Choroid plexus epithelial cell (primary cell): ENCODE data around the gene SUPT20H.
A peak's percentile ranks its signal among the peaks of the same experiment; 100 is the strongest.

Experiments
- DNase-seq: peaks from one replicate; pipeline ENCODE4 v3.0.0-alpha.2; 2010; ENCODE audit warnings: low read depth
- H3K4me3 ChIP-seq: 2 replicates; pipeline ENCODE4 v1.5.1; 2011; ENCODE audit warnings: low read depth, mild to moderate bottlenecking, control low read depth, low read length, moderate library complexity
- CTCF ChIP-seq: conservative IDR thresholded peaks from 2 replicates; pipeline ENCODE4 v1.5.1; 2011; ENCODE audit warnings: low read depth, mild to moderate bottlenecking, control low read depth, inconsistent platforms, low read length, moderate library complexity

The SUPT20H gene

GRCh38 chr13:36973621-36974295 lies 85.7 kb downstream of the SUPT20H start:
- DNase-seq: no peak
- TF ChIP-seq CTCF: no peak
- H3K4me3 ChIP-seq: no peak overlapping the region

- H3K4me3 ChIP-seq: no peak overlapping the region
- no peak for TF ChIP-seq CTCF
- no peak for DNase-seq
Measured at GRCh38 chr13:36973009-36973408, 86.5 kb downstream of the SUPT20H start.

DNA sequence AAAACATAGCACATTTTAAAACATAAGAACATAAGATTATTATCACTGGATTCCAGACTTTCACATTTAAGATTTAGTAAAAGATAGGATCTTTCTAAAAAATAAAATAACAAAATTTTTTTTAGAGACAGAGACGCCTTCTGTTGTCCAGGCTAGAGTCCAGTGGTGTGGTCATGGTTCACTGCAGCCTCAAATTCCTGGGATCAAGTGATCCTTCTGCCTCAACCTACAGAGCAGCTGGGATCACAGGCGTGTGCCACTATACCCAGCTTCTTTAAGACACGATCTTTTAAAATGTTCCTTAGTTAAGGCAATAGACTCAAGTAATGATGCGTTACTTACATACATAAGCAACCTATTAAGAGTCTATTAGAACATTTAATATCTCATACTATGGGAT lies 93.1 kb downstream of the SUPT20H start:
- no peak for TF ChIP-seq CTCF
- H3K4me3 ChIP-seq: no peak overlapping the region
- peak; percentile 13 for DNase-seq

DNA sequence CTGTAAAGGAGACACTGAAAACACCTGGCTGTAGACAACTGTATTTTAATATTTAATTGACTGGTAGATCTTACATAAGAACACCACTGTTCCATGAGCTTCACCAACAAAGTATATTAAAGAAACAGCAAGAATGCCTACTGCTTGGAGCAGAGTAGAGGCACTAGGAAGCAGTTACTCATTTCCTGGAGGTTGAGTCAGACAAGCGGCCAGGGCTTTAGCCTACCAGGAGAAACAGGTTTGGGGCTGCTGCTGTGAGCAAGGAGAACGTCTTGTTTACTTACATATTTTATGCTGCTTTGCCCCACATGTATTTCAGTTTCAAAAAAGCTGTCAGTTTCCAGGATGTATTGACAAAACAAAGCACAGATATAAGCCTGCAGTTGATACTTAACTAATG lies 93.7 kb downstream of the SUPT20H start:
- H3K4me3 ChIP-seq: no peak overlapping the region
- TF ChIP-seq CTCF: no peak
- DNase-seq: peak; percentile 92

DNA sequence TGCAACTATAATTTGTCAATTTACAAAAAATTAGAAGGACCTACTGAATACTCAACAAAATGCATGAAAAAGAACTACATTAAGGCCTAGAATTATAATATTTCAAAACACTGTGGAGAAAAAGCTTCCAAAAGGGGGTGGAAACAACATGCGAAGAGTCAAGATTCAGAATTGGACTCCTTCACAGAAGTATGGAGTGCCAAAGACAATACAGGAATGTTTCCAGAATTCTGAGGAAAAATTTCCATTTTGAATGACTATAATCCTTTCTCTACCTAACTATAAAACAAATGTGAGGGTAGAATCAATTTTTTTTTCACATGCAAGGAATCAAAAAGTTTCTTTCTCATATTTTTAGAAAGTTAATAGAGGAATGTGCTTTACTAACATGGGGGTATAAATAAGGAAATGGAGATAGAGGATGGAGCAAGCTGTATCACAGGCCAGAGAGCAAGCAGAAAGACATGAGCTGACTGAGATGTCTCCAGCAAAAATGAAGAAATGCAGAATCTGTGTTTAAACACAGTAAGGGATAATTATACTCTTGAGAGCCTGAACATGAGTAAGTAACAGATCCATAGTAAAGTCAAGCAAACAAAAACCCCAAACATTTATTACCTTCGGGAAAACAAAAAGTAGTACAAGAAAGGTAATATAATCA lies 99.9 kb downstream of the SUPT20H start:
- DNase-seq: no peak
- H3K4me3 ChIP-seq: no peak overlapping the region
- no peak for TF ChIP-seq CTCF
